HCT116 (cell line): ENCODE results near the gene SRSF2. TPM values are rescaled to one million over a fixed set of nuclear protein-coding genes. Genes with fewer than 3 reads are reported as not detected.

ENCODE experiments used
- ATAC-seq: fragments of 200-7000 bp; cut with Tn5 transposase; 2 replicates; pipeline ENCODE4 v1.9.1; 2020; ENCODE audit warnings: mild to moderate bottlenecking, moderate library complexity
- BruUV-seq: library from RNA; stranded (reverse); fragments of 400-500 nt; replicated peaks from 2 replicates; lab custom pipeline; 2021; lab: Mats Ljungman, UMichigan
- CTCF ChIA-PET: fragments of 300-600 bp; sonication (Branson Sonifier 250); formaldehyde crosslinking; loops from one replicate; lab custom pipeline; 2021; ENCODE audit warnings: antibody characterized with exemption; lab: Charles Lee
- POLR2A ChIA-PET: fragments of 300-600, 350-600 bp; sonication (Branson Sonifier 250); formaldehyde crosslinking; loops from one replicate; lab custom pipeline; 2021; ENCODE audit warnings: antibody characterized with exemption; lab: Charles Lee
- RAD21 ChIA-PET, 2 experiments: fragments of 300-600 bp; sonication (Branson Sonifier 250); formaldehyde crosslinking; loops; one replicate each; lab custom pipeline; 2023; ENCODE audit warnings: low total read pairs in 2 of 2; ENCODE audit not compliant: uncharacterized antibody in 2 of 2, unreplicated experiment in 2 of 2, low non-redundant PET in 1 of 2; lab: Charles Lee
- DNase-seq: peaks from one replicate; pipeline ENCODE4 v3.0.0-alpha.2; 2010; ENCODE audit warnings: low read depth, low spot score
- H2AFZ ChIP-seq: fragments of 200-600 bp; shearing (Covaris generic), sonication (generic); 2 replicates; pipeline ENCODE4 v1.6.1; 2017; ENCODE audit warnings: low read depth, mixed run types, mixed read lengths, antibody characterized with exemption, low read length; ENCODE audit not compliant: poor library complexity, severe bottlenecking
- H3K27ac ChIP-seq: 2 replicates; pipeline ENCODE4 v1.5.1; 2012; ENCODE audit warnings: low read depth, low read length
- H3K27me3 ChIP-seq: fragments of 200-600 bp; sonication (generic); 2 replicates; pipeline ENCODE4 v1.6.1; 2016; ENCODE audit warnings: mixed run types, low read length, mixed read lengths; ENCODE audit not compliant: insufficient read depth
- H3K36me3 ChIP-seq, 2 experiments: fragments of 200-500 bp in 1 of 2; fragments of 200-600 bp in 1 of 2; sonication (Bioruptor generic) in 1 of 2; sonication (generic) in 1 of 2; 2 replicates each; pipeline versions ENCODE4 v1.5.1 to v1.6.1; 2014 to 2016; ENCODE audit warnings: low read length in 2 of 2, inconsistent platforms in 1 of 2, mixed read lengths in 1 of 2, mixed run types in 1 of 2; ENCODE audit not compliant: insufficient read depth in 2 of 2, control insufficient read depth in 1 of 2
- H3K4me1 ChIP-seq, 2 experiments: fragments of 200-600 bp in 1 of 2; sonication (generic) in 1 of 2; 2 replicates each; pipeline versions ENCODE4 v1.5.1 to v1.6.1; 2012 to 2017; ENCODE audit warnings: low read length in 2 of 2, inconsistent platforms in 1 of 2, mild to moderate bottlenecking in 1 of 2, mixed read lengths in 1 of 2, mixed run types in 1 of 2, moderate library complexity in 1 of 2; ENCODE audit not compliant: insufficient read depth in 2 of 2, control insufficient read depth in 1 of 2
- H3K4me2 ChIP-seq: fragments of 200-600 bp; sonication (generic); 2 replicates; pipeline ENCODE4 v1.6.1; 2017; ENCODE audit warnings: mixed run types, low read length, mixed read lengths
- H3K4me3 ChIP-seq, 2 experiments: fragments of 200-600 bp in 1 of 2; sonication (generic) in 1 of 2; replicated peaks in 1 of 2; 2 replicates each; pipeline ENCODE4 v1.5.1; 2011 to 2016; ENCODE audit warnings: low read length in 2 of 2, control low read depth in 1 of 2, low read depth in 1 of 2, mild to moderate bottlenecking in 1 of 2, mixed read lengths in 1 of 2, mixed run types in 1 of 2
- H3K79me2 ChIP-seq: fragments of 200-600 bp; sonication (generic); 2 replicates; pipeline ENCODE4 v1.6.1; 2017; ENCODE audit warnings: mild to moderate bottlenecking, mixed run types, low read length, moderate library complexity, mixed read lengths; ENCODE audit not compliant: insufficient read depth
- H3K9ac ChIP-seq: fragments of 200-600 bp; sonication (generic); 2 replicates; pipeline ENCODE4 v1.6.1; 2016; ENCODE audit warnings: low read length, mixed read lengths
- H3K9me2 ChIP-seq: fragments of 200-600 bp; sonication (generic), shearing (Covaris generic); 2 replicates; pipeline ENCODE4 v1.6.1; 2017; ENCODE audit warnings: mixed run types, mild to moderate bottlenecking, moderate library complexity; ENCODE audit not compliant: insufficient read depth
- H3K9me3 ChIP-seq, 2 experiments: fragments of 200-500 bp in 1 of 2; fragments of 200-600 bp in 1 of 2; sonication (Bioruptor generic) in 1 of 2; sonication (generic) in 1 of 2; 2 replicates each; pipeline ENCODE4 v1.6.1; 2014 to 2017; ENCODE audit warnings: low read length in 2 of 2, mixed read lengths in 2 of 2, inconsistent platforms in 1 of 2, low read depth in 1 of 2, mild to moderate bottlenecking in 1 of 2, mixed run types in 1 of 2, moderate library complexity in 1 of 2; ENCODE audit not compliant: control insufficient read depth in 1 of 2, insufficient read depth in 1 of 2
- H4K20me1 ChIP-seq: fragments of 200-600 bp; sonication (generic), shearing (Covaris generic); 2 replicates; pipeline ENCODE4 v1.6.1; 2017; ENCODE audit warnings: mixed run types, mild to moderate bottlenecking, moderate library complexity; ENCODE audit not compliant: insufficient read depth
- ATF3 ChIP-seq: IDR thresholded peaks from 2 replicates; pipeline ENCODE4 v1.6.1; 2012
- ELF1 ChIP-seq: IDR thresholded peaks from 2 replicates; pipeline ENCODE4 v1.6.1; 2012; ENCODE audit warnings: low read depth, borderline replicate concordance
- EZH2 ChIP-seq: fragments of 200-600 bp; sonication (generic); IDR thresholded peaks from 2 replicates; pipeline ENCODE4 v1.6.1; 2017; ENCODE audit warnings: antibody characterized with exemption, mixed run types
- JUND ChIP-seq: IDR thresholded peaks from 2 replicates; pipeline ENCODE4 v1.6.1; 2012
- RAD21 ChIP-seq: IDR thresholded peaks from 2 replicates; pipeline ENCODE4 v1.6.1; 2012; ENCODE audit warnings: low read depth, mild to moderate bottlenecking
- SIN3A ChIP-seq: IDR thresholded peaks from 2 replicates; pipeline ENCODE4 v1.6.1; 2012; ENCODE audit warnings: low read depth
- SRF ChIP-seq: IDR thresholded peaks from 2 replicates; pipeline ENCODE4 v1.6.1; 2012; ENCODE audit warnings: low read depth
- YY1 ChIP-seq: IDR thresholded peaks from 2 replicates; pipeline ENCODE4 v1.6.1; 2011; ENCODE audit warnings: low read length, low read depth, moderate library complexity, mild to moderate bottlenecking; ENCODE audit not compliant: insufficient replicate concordance; ENCODE audit errors: extremely low read depth
- ZNF274 ChIP-seq: fragments of 200-500 bp; sonication (Bioruptor generic); IDR thresholded peaks from 2 replicates; pipeline ENCODE4 v1.6.1; 2014; ENCODE audit warnings: mild to moderate bottlenecking, low read depth, low read length, inconsistent platforms
- intact Hi-C: fragments of 100-400 bp; cut with micrococcal nuclease; formaldehyde crosslinking; loops from 2 replicates; pipeline ENCODE4 v1.10.0; 2022
- total RNA-seq: library from RNA; stranded (reverse); gene quantifications from one replicate; pipeline ENCODE4 v1.2.1, GENCODE V29; 2021; ENCODE audit not compliant: unreplicated experiment
- TF ChIP-seq, protein P1 (sequence below): IDR thresholded peaks from 2 replicates; pipeline ENCODE4 v1.6.1; 2012; ENCODE audit warnings: low read depth

Gene SRSF2
- total RNA-seq, 1 experiment from 2014 or later, result 422 TPM

- Histone ChIP-seq H3K4me3 (no peak overlapping the region), H3K4me1 (peaks cover 0 to 12% of the 10 kb centered on the region in 2 experiments; a peak in 2 of 4 replicates), H3K79me2 (peaks cover 19% of the 10 kb centered on the region), H3K9me3 (no peaks in the 10 kb centered on the region), H3K9ac (no peak overlapping the region), H3K4me2 (no peak overlapping the region), H2AFZ (no peak overlapping the region), H3K36me3 (no peaks in the 10 kb centered on the region), H4K20me1 (no peaks in the 10 kb centered on the region), H3K27me3 (no peaks in the 10 kb centered on the region), H3K9me2 (no peaks in the 10 kb centered on the region), H3K27ac (no peak overlapping the region)
- TF ChIP-seq ATF3 (no peak), ZNF274 (no peak), JUND (no peak), SRF (no peak), ELF1 (no peak), YY1 (no peak), EZH2 (no peak), SIN3A (no peak), RAD21 (no peak)
- TF ChIP-seq, protein P1, sequence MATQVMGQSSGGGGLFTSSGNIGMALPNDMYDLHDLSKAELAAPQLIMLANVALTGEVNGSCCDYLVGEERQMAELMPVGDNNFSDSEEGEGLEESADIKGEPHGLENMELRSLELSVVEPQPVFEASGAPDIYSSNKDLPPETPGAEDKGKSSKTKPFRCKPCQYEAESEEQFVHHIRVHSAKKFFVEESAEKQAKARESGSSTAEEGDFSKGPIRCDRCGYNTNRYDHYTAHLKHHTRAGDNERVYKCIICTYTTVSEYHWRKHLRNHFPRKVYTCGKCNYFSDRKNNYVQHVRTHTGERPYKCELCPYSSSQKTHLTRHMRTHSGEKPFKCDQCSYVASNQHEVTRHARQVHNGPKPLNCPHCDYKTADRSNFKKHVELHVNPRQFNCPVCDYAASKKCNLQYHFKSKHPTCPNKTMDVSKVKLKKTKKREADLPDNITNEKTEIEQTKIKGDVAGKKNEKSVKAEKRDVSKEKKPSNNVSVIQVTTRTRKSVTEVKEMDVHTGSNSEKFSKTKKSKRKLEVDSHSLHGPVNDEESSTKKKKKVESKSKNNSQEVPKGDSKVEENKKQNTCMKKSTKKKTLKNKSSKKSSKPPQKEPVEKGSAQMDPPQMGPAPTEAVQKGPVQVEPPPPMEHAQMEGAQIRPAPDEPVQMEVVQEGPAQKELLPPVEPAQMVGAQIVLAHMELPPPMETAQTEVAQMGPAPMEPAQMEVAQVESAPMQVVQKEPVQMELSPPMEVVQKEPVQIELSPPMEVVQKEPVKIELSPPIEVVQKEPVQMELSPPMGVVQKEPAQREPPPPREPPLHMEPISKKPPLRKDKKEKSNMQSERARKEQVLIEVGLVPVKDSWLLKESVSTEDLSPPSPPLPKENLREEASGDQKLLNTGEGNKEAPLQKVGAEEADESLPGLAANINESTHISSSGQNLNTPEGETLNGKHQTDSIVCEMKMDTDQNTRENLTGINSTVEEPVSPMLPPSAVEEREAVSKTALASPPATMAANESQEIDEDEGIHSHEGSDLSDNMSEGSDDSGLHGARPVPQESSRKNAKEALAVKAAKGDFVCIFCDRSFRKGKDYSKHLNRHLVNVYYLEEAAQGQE, result no peak
- RAD21 ChIA-PET, result no interaction called here
- no peak for DNase-seq
- no peak for ATAC-seq
- POLR2A ChIA-PET, result no interaction called here
- BruUV-seq, result no TSS peak
- CTCF ChIA-PET, result interaction anchor here (0.9 to 1.5 kb wide), 2 partner anchors 14 to 181 kb away, joined by 3 read pairs; no protein-coding TSS in a partner anchor
- intact Hi-C loops, result no loop called here
These were observed 34.0 kb downstream of the SRSF2 start for GRCh38 chr17:76702941-76703637.
